SK-N-SH (cell line): ENCODE data around the gene PAOX. TPM values are rescaled to one million over a fixed set of nuclear protein-coding genes. Genes with fewer than 3 reads are reported as not detected.

ENCODE experiments used
- CTCF ChIA-PET: fragments of 300-600, 350-600 bp; formaldehyde crosslinking; extraction: SDS; loops from one replicate; lab custom pipeline; 2021; lab: Yijun Ruan, JAX
- POLR2A ChIA-PET: fragments of 350-600 bp; sonication (Branson Sonifier 250); formaldehyde crosslinking; extraction: SDS; loops from one replicate; lab custom pipeline; 2020; ENCODE audit warnings: antibody characterized with exemption, inconsistent platforms; lab: Yijun Ruan, JAX
- DNase-seq: peaks from one replicate; pipeline ENCODE4 v3.0.0; 2012
- H2AFZ ChIP-seq: fragments of 200-600 bp; sonication (generic); 2 replicates; pipeline ENCODE4 v1.8.1; 2016; ENCODE audit warnings: antibody characterized with exemption, mild to moderate bottlenecking, low read depth
- H3F3A ChIP-seq: fragments of 200-600 bp; sonication (generic); replicated peaks from 2 replicates; pipeline ENCODE3; 2016; ENCODE audit warnings: antibody characterized with exemption, mild to moderate bottlenecking; ENCODE audit not compliant: insufficient read depth
- H3K27ac ChIP-seq, 2 experiments: fragments of 200-500 bp in 1 of 2; fragments of 200-600 bp in 1 of 2; sonication (Bioruptor generic) in 1 of 2; sonication (generic), shearing (Covaris generic) in 1 of 2; 2 replicates each; pipeline versions ENCODE4 v1.5.1 to v1.6.1; 2014 to 2016; ENCODE audit warnings: low read depth in 2 of 2, inconsistent platforms in 1 of 2, low read length in 1 of 2, mild to moderate bottlenecking in 1 of 2, mixed read lengths in 1 of 2
- H3K27me3 ChIP-seq: fragments of 200-600 bp; sonication (generic), shearing (Covaris generic); 2 replicates; pipeline ENCODE4 v1.6.1; 2016; ENCODE audit warnings: mixed run types; ENCODE audit not compliant: insufficient read depth
- H3K36me3 ChIP-seq, 2 experiments: fragments of 200-500 bp in 1 of 2; fragments of 200-600 bp in 1 of 2; sonication (Bioruptor generic) in 1 of 2; sonication (generic) in 1 of 2; replicated peaks in 1 of 2; 2 replicates each; pipeline versions ENCODE3 to v1.5.1; 2014 to 2016; ENCODE audit warnings: low read length in 1 of 2, mild to moderate bottlenecking in 1 of 2; ENCODE audit not compliant: insufficient read depth in 2 of 2, control insufficient read depth in 1 of 2
- H3K4me1 ChIP-seq, 2 experiments: fragments of 200-500 bp in 1 of 2; fragments of 200-600 bp in 1 of 2; sonication (Bioruptor generic) in 1 of 2; sonication (generic), shearing (Covaris generic) in 1 of 2; 2 replicates each; pipeline versions ENCODE4 v1.5.1 to v1.6.1; 2014 to 2016; ENCODE audit warnings: low read depth in 1 of 2, low read length in 1 of 2, mixed run types in 1 of 2; ENCODE audit not compliant: insufficient read depth in 2 of 2, control insufficient read depth in 1 of 2
- H3K4me2 ChIP-seq: fragments of 200-600 bp; sonication (generic), shearing (Covaris generic); 2 replicates; pipeline ENCODE4 v1.6.1; 2017; ENCODE audit warnings: mixed run types
- H3K4me3 ChIP-seq, 2 experiments: fragments of 200-500 bp in 1 of 2; fragments of 200-600 bp in 1 of 2; sonication (Bioruptor generic) in 1 of 2; sonication (generic), shearing (Covaris generic) in 1 of 2; 2 replicates each; pipeline versions ENCODE4 v1.5.1 to v1.8.1; 2014 to 2016; ENCODE audit warnings: low read depth in 2 of 2, inconsistent platforms in 1 of 2, low read length in 1 of 2, mild to moderate bottlenecking in 1 of 2, mixed read lengths in 1 of 2, moderate library complexity in 1 of 2
- H3K79me2 ChIP-seq: fragments of 200-600 bp; sonication (generic); 2 replicates; pipeline ENCODE4 v1.8.1; 2017; ENCODE audit warnings: mild to moderate bottlenecking; ENCODE audit not compliant: insufficient read depth
- H3K9ac ChIP-seq: fragments of 200-600 bp; sonication (generic); 2 replicates; pipeline ENCODE4 v1.6.1; 2017; ENCODE audit warnings: mixed run types
- H3K9me2 ChIP-seq: fragments of 200-600 bp; sonication (generic); 2 replicates; pipeline ENCODE4 v1.6.1; 2017; ENCODE audit warnings: mixed run types
- H3K9me3 ChIP-seq: fragments of 200-600 bp; sonication (generic); 2 replicates; pipeline ENCODE4 v1.6.1; 2017; ENCODE audit warnings: mixed run types, mild to moderate bottlenecking, moderate library complexity
- H4K20me1 ChIP-seq: fragments of 200-600 bp; sonication (generic); 2 replicates; pipeline ENCODE4 v1.6.1; 2017; ENCODE audit warnings: mild to moderate bottlenecking, mixed run types; ENCODE audit not compliant: insufficient read depth
- EZH2phosphoT487 ChIP-seq: fragments of 200-600 bp; sonication (generic); IDR thresholded peaks from 2 replicates; pipeline ENCODE4 v1.6.1; 2017; ENCODE audit warnings: low read depth, mixed run types, mild to moderate bottlenecking, antibody characterized with exemption, moderate library complexity, borderline replicate concordance
- FOSL2 ChIP-seq: IDR thresholded peaks from 2 replicates; pipeline ENCODE4 v1.4.0; 2012; ENCODE audit warnings: low read depth, mild to moderate bottlenecking, moderate library complexity, borderline replicate concordance
- FOXJ3 ChIP-seq: sonication (generic); formaldehyde crosslinking; IDR thresholded peaks from 2 replicates; pipeline ENCODE4 v1.5.1; 2020; ENCODE audit warnings: mild to moderate bottlenecking, missing genetic modification reagents
- FOXM1 ChIP-seq: IDR thresholded peaks from 2 replicates; pipeline ENCODE4 v1.4.0; 2012; ENCODE audit warnings: low read depth, mild to moderate bottlenecking
- GABPA ChIP-seq: IDR thresholded peaks from 2 replicates; pipeline ENCODE4 v1.4.0; 2012; ENCODE audit warnings: low read depth, mild to moderate bottlenecking
- MEF2A ChIP-seq: IDR thresholded peaks from 2 replicates; pipeline ENCODE4 v1.4.0; 2012; ENCODE audit warnings: low read depth, borderline replicate concordance
- MXI1 ChIP-seq: IDR thresholded peaks from 2 replicates; pipeline ENCODE4 v1.6.1; 2012; ENCODE audit warnings: mild to moderate bottlenecking, low read depth, low read length, improper control_type of control experiment
- NFIC ChIP-seq: IDR thresholded peaks from 2 replicates; pipeline ENCODE4 v1.4.0; 2012; ENCODE audit warnings: borderline replicate concordance
- NRF1 ChIP-seq: IDR thresholded peaks from 2 replicates; pipeline ENCODE4 v1.6.1; 2012; ENCODE audit warnings: low read depth, mild to moderate bottlenecking, low read length
- RFX5 ChIP-seq: IDR thresholded peaks from 2 replicates; pipeline ENCODE4 v1.6.1; 2012; ENCODE audit warnings: mild to moderate bottlenecking, improper control_type of control experiment, low read length
- TAF1 ChIP-seq: IDR thresholded peaks from 2 replicates; pipeline ENCODE4 v1.6.1; 2012; ENCODE audit warnings: low read depth, mild to moderate bottlenecking, low read length, moderate library complexity, borderline replicate concordance
- WGBS: methylation state at CpG from one replicate; pipeline ENCODE4 v1.1.6; 2017; ENCODE audit warnings: low lambda C conversion rate; 5-methylcytosine and 5-hydroxymethylcytosine counted together
- polyA plus RNA-seq, 3 experiments: library from polyadenylated mRNA; depleted of rRNA; stranded (reverse); fragments of >200 nt; gene quantifications; 2 replicates each; pipeline ENCODE4 v1.2.3, GENCODE V29; 2012
- TF ChIP-seq, protein P1 (sequence below): IDR thresholded peaks from 2 replicates; pipeline ENCODE4 v1.6.1; 2012; ENCODE audit warnings: mild to moderate bottlenecking, low read depth, low read length, moderate library complexity
- TF ChIP-seq, protein P2 (sequence below): fragments of 150-350 bp; IDR thresholded peaks from 2 replicates; pipeline ENCODE4 v1.6.1; 2017; ENCODE audit warnings: antibody characterized with exemption, low read length, low read depth, borderline replicate concordance
- TF ChIP-seq, protein P3 (sequence below): fragments of 200-600 bp; sonication (generic); IDR thresholded peaks from 2 replicates; pipeline ENCODE4 v1.6.1; 2017; ENCODE audit warnings: antibody characterized with exemption, mild to moderate bottlenecking, moderate library complexity
- TF ChIP-seq, protein P4 (sequence below): IDR thresholded peaks from 2 replicates; pipeline ENCODE4 v1.4.0; 2012; ENCODE audit warnings: low read depth, borderline replicate concordance

The PAOX gene
- polyA plus RNA-seq, 1 of the 3 experiments (the other 2 are of a cell fraction): 6.2 TPM

DNA sequence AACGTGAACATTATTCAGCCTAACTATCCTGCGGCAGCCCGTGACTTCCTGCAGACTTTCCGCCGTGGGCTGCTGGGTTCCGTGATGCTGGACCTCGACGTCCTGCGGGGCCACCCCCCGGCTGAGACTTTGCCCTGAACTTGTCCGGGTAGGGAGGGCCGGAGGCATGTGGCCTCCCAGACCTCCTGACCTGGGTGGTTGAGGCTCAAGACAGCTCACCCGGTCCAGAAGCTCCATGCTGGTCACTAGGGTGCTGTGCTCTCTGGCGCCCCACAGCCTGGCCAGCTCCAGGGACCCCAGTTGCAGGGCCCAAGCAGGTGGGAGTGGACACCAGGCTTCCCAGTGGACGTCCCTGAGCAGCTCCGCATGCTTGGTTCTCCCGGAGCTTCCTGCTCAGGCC lies 41.0 kb downstream of the PAOX start (continued):
- TF ChIP-seq, protein P1, sequence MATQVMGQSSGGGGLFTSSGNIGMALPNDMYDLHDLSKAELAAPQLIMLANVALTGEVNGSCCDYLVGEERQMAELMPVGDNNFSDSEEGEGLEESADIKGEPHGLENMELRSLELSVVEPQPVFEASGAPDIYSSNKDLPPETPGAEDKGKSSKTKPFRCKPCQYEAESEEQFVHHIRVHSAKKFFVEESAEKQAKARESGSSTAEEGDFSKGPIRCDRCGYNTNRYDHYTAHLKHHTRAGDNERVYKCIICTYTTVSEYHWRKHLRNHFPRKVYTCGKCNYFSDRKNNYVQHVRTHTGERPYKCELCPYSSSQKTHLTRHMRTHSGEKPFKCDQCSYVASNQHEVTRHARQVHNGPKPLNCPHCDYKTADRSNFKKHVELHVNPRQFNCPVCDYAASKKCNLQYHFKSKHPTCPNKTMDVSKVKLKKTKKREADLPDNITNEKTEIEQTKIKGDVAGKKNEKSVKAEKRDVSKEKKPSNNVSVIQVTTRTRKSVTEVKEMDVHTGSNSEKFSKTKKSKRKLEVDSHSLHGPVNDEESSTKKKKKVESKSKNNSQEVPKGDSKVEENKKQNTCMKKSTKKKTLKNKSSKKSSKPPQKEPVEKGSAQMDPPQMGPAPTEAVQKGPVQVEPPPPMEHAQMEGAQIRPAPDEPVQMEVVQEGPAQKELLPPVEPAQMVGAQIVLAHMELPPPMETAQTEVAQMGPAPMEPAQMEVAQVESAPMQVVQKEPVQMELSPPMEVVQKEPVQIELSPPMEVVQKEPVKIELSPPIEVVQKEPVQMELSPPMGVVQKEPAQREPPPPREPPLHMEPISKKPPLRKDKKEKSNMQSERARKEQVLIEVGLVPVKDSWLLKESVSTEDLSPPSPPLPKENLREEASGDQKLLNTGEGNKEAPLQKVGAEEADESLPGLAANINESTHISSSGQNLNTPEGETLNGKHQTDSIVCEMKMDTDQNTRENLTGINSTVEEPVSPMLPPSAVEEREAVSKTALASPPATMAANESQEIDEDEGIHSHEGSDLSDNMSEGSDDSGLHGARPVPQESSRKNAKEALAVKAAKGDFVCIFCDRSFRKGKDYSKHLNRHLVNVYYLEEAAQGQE: no peak
- TF ChIP-seq, protein P2, sequence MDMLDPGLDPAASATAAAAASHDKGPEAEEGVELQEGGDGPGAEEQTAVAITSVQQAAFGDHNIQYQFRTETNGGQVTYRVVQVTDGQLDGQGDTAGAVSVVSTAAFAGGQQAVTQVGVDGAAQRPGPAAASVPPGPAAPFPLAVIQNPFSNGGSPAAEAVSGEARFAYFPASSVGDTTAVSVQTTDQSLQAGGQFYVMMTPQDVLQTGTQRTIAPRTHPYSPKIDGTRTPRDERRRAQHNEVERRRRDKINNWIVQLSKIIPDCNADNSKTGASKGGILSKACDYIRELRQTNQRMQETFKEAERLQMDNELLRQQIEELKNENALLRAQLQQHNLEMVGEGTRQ: no peak
- TF ChIP-seq, protein P3, sequence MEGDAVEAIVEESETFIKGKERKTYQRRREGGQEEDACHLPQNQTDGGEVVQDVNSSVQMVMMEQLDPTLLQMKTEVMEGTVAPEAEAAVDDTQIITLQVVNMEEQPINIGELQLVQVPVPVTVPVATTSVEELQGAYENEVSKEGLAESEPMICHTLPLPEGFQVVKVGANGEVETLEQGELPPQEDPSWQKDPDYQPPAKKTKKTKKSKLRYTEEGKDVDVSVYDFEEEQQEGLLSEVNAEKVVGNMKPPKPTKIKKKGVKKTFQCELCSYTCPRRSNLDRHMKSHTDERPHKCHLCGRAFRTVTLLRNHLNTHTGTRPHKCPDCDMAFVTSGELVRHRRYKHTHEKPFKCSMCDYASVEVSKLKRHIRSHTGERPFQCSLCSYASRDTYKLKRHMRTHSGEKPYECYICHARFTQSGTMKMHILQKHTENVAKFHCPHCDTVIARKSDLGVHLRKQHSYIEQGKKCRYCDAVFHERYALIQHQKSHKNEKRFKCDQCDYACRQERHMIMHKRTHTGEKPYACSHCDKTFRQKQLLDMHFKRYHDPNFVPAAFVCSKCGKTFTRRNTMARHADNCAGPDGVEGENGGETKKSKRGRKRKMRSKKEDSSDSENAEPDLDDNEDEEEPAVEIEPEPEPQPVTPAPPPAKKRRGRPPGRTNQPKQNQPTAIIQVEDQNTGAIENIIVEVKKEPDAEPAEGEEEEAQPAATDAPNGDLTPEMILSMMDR: no peak

DNA sequence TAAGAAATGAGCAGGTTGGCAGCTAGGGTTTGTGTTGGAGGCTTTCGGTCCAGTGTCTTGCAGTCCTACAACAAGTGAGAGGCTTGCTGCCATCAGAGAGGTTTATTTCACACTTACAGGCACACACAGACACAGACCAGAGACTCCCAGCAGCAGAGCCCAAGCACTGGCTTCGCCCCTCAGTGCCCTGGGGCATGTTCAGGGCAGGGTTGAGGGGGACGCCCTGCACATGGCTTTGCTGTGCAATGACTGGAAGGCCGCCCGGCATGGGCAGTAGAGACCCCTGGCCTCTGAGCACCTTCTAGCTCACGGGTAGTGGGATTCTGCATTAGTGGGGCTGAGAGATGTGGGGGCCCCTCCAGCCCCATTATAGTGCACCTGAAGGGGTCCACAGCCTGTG lies 41.5 kb downstream of the PAOX start:
- no peak overlapping the region for H3K4me2 ChIP-seq
- H3F3A ChIP-seq: no peaks in the 10 kb centered on the region
- CTCF ChIA-PET: interaction anchor here (1.3 to 1.8 kb wide), 2 partner anchors 8 to 91 kb away, joined by 4 to 10 read pairs; no protein-coding TSS in a partner anchor
- 80% methylated on average over 5 of the region's 6 CpGs for WGBS
- no peak overlapping the region for H3K27ac ChIP-seq
- H3K27me3 ChIP-seq: no peaks in the 10 kb centered on the region
- no peak overlapping the region for H3K9ac ChIP-seq
- DNase-seq: no peak
- H3K4me1 ChIP-seq: no peaks in the 10 kb centered on the region; a peak in 1 of 4 replicates
- H3K36me3 ChIP-seq: peaks cover 2 to 24% of the 10 kb centered on the region in 2 experiments
- H3K4me3 ChIP-seq: no peak overlapping the region
- H3K79me2 ChIP-seq: no peaks in the 10 kb centered on the region
- TF ChIP-seq FOXJ3 (CRISPR knock-in tag) (no peak), NRF1 (no peak), EZH2phosphoT487 (no peak), GABPA (no peak), FOXM1 (no peak), TAF1 (no peak), NFIC (no peak), FOSL2 (no peak), MEF2A (no peak), MXI1 (no peak), RFX5 (no peak)
- TF ChIP-seq, protein P4, sequence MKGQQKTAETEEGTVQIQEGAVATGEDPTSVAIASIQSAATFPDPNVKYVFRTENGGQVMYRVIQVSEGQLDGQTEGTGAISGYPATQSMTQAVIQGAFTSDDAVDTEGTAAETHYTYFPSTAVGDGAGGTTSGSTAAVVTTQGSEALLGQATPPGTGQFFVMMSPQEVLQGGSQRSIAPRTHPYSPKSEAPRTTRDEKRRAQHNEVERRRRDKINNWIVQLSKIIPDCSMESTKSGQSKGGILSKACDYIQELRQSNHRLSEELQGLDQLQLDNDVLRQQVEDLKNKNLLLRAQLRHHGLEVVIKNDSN: no peak
- H3K9me3 ChIP-seq: no peaks in the 10 kb centered on the region
- no peak overlapping the region for H2AFZ ChIP-seq
- POLR2A ChIA-PET: no interaction called here
- no peaks in the 10 kb centered on the region for H3K9me2 ChIP-seq
- H4K20me1 ChIP-seq: peaks cover 20% of the 10 kb centered on the region; the same call in 1 of the 2 replicates
